ENCODE data around the gene MIGA1. TPM values are rescaled to one million over a fixed set of nuclear protein-coding genes. Genes with fewer than 3 reads are reported as not detected.

Gene MIGA1
- total and polyA plus RNA-seq, 2 of the 4 experiments (the other 2 are of a cell fraction), result 5.7 to 16.3 TPM

- in situ Hi-C loops (cut with MboI; ENCODE audit: low sequenced_read_pairs), result no loop called here
- BruUV-seq (replicated peaks), result no TSS peak
- H2AK5ac ChIP-seq (ENCODE audit: low read depth, low read length), result no peak overlapping the region
- WGBS, 2 experiments (ENCODE audit: extremely low coverage in 2 of 2, insufficient read length in 1 of 2), result no CpG with 5 or more reads among the region's 4 CpGs
- no peak overlapping the region for H3K14ac ChIP-seq (replicated peaks; ENCODE audit: low read depth, low read length)
- no peak overlapping the region for H4K5ac ChIP-seq (ENCODE audit: low read depth, low read length)
- no peaks in the 10 kb centered on the region for H3K4me1 ChIP-seq (ENCODE audit: control insufficient read depth, insufficient read depth, low read length)
- no peak overlapping the region for H2AFZ ChIP-seq (replicated peaks; ENCODE audit: low read length, poor library complexity)
- no peak overlapping the region for H4K8ac ChIP-seq (ENCODE audit: low read depth in 2 of 2, low read length in 2 of 2)
- H3K9me3 ChIP-seq (ENCODE audit: control insufficient read depth, insufficient read depth, low read length), result no peaks in the 10 kb centered on the region
- intact Hi-C loops (cut with micrococcal nuclease), result no loop called here
- no peak overlapping the region for H2BK5ac ChIP-seq (ENCODE audit: low read depth, low read length, poor library complexity, severe bottlenecking)
- H3K4me3 ChIP-seq (ENCODE audit: insufficient read depth, low read depth, low read length), result no peak overlapping the region
- no peak overlapping the region for H3K23ac ChIP-seq (ENCODE audit: low read depth, low read length)
- dilution Hi-C loops (cut with HindIII; ENCODE audit: low sequenced_read_pairs, unreplicated experiment), result no loop called here
- H4K20me1 ChIP-seq (ENCODE audit: insufficient read depth, low read length), result peaks cover 35% of the 10 kb centered on the region
- no peak for TF ChIP-seq RFX5 (IDR thresholded peaks at IDR 0.05; ENCODE audit: low read depth, low read length)
- TF ChIP-seq MAZ (IDR thresholded peaks at IDR 0.05; ENCODE audit: borderline replicate concordance, low read depth, low read length), result no peak
- no peak for TF ChIP-seq CHD1 (IDR thresholded peaks at IDR 0.05; ENCODE audit: low read depth, low read length)
- no peak for TF ChIP-seq POLR2A (IDR thresholded peaks at IDR 0.05; ENCODE audit: low read depth, low read length)
- no peak for TF ChIP-seq MAFK (IDR thresholded peaks at IDR 0.05; ENCODE audit: low read depth, low read length)
- TF ChIP-seq MXI1 (IDR thresholded peaks at IDR 0.05; ENCODE audit: borderline replicate concordance, low read depth, low read length), result no peak
- no peak for TF ChIP-seq CEBPB (IDR thresholded peaks at IDR 0.05; ENCODE audit: low read depth, low read length)
- TF ChIP-seq CTCF (conservative IDR thresholded peaks at IDR 0.05; ENCODE audit: low read depth, low read length), result no peak
- TF ChIP-seq SMC3 (IDR thresholded peaks at IDR 0.05; ENCODE audit: low read depth, low read length), result no peak
- TF ChIP-seq USF2 (IDR thresholded peaks at IDR 0.05; ENCODE audit: low read depth, low read length), result no peak
- no peak for TF ChIP-seq NFE2L2 (IDR thresholded peaks at IDR 0.05; ENCODE audit: low read depth, low read length)
- TF ChIP-seq FOS (IDR thresholded peaks at IDR 0.05; ENCODE audit: low read depth, low read length), result no peak
- TF ChIP-seq RAD21 (IDR thresholded peaks at IDR 0.05; ENCODE audit: low read length), result no peak
- peaks cover 9% of the 10 kb centered on the region for H3K9me1 ChIP-seq (ENCODE audit: insufficient read depth, low read length)
- peaks cover 9 to 43% of the 10 kb centered on the region in 2 experiments; a peak in 3 of 4 replicates for H3K79me1 ChIP-seq (ENCODE audit: low read depth in 1 of 2, low read length in 2 of 2)
- H4K91ac ChIP-seq (ENCODE audit: insufficient read depth, low read depth, low read length), result no peak overlapping the region
- ATAC-seq (ENCODE audit: low read depth) (no peak; the same call in 1 of the 2 replicates), DNase-seq (no peak)
- H3K4me2 ChIP-seq (ENCODE audit: low read depth, low read length), result no peak overlapping the region
- ChIA-PET POLR2A (ENCODE audit: unreplicated experiment) (no interaction called here), CTCF (no interaction called here)
- H2AK9ac ChIP-seq (replicated peaks; ENCODE audit: low read depth, low read length, poor library complexity), result no peak overlapping the region
- H3K18ac ChIP-seq (ENCODE audit: low read depth, low read length), result no peak overlapping the region
- no peak overlapping the region for H3K9ac ChIP-seq (ENCODE audit: low read depth, low read length)
- H3K56ac ChIP-seq (ENCODE audit: extremely low read depth, insufficient read depth, low read length), result no peak overlapping the region
- no peaks in the 10 kb centered on the region for H3K27me3 ChIP-seq (ENCODE audit: control insufficient read depth, insufficient read depth, low read length)
- H3K27ac ChIP-seq (ENCODE audit: insufficient read depth, low read length), result no peak overlapping the region
- no peak overlapping the region for H2BK120ac ChIP-seq (ENCODE audit: low read depth, low read length)
- H2BK15ac ChIP-seq (ENCODE audit: low read depth, low read length), result no peak overlapping the region
- H2BK20ac ChIP-seq (ENCODE audit: low read depth, low read length), result no peak overlapping the region
- peaks cover 16% of the 10 kb centered on the region for H3K36me3 ChIP-seq (ENCODE audit: control insufficient read depth, insufficient read depth, low read length)
- H3K4ac ChIP-seq (ENCODE audit: low read depth, low read length), result no peak overlapping the region
Observed at GRCh38 chr1:77910116-77910515, 130.7 kb downstream of the MIGA1 start.

Data from IMR-90 (cell line).